ENCODE measurements around the gene SCNN1G. TPM values are rescaled to one million over a fixed set of nuclear protein-coding genes. Genes with fewer than 3 reads are reported as not detected.

Gene SCNN1G
- total RNA-seq, 1 donor from 2014 or later: not detected

DNA sequence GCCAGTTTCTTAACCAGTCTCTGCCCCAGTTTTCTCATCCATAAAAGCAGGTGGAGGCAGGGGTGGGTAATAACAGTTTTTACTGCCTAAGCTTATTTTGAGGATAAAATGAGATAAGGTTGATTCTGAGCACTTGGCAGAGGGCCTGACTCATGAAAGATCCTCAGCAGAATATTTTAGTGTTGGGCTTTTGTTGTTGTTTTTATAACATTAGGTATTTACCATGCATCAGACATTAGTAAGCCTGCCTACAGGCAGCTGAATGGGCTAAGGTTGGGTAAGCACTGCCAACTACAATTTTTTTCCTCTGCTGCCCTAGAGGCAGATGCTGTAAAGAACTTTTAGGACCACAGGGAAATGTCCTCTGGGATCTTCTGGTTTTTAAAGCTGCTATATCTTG lies 43.1 kb downstream of the SCNN1G start:
- Mint-ChIP-seq H3K4me3 (no peak overlapping the region), H3K36me3 (ENCODE audit: low read depth) (no peaks in the 10 kb centered on the region), H3K27ac (ENCODE audit: unreplicated experiment) (no peak overlapping the region), H3K4me1 (no peaks in the 10 kb centered on the region), H3K27me3 (ENCODE audit: low read depth) (peaks cover 25% of the 10 kb centered on the region), H3K9me3 (peaks cover 6% of the 10 kb centered on the region)
- no peak for DNase-seq (ENCODE audit: low read depth, low spot score)
- TF ChIP-seq, protein P1, sequence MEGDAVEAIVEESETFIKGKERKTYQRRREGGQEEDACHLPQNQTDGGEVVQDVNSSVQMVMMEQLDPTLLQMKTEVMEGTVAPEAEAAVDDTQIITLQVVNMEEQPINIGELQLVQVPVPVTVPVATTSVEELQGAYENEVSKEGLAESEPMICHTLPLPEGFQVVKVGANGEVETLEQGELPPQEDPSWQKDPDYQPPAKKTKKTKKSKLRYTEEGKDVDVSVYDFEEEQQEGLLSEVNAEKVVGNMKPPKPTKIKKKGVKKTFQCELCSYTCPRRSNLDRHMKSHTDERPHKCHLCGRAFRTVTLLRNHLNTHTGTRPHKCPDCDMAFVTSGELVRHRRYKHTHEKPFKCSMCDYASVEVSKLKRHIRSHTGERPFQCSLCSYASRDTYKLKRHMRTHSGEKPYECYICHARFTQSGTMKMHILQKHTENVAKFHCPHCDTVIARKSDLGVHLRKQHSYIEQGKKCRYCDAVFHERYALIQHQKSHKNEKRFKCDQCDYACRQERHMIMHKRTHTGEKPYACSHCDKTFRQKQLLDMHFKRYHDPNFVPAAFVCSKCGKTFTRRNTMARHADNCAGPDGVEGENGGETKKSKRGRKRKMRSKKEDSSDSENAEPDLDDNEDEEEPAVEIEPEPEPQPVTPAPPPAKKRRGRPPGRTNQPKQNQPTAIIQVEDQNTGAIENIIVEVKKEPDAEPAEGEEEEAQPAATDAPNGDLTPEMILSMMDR (conservative IDR thresholded peaks at IDR 0.05): no peak

DNA sequence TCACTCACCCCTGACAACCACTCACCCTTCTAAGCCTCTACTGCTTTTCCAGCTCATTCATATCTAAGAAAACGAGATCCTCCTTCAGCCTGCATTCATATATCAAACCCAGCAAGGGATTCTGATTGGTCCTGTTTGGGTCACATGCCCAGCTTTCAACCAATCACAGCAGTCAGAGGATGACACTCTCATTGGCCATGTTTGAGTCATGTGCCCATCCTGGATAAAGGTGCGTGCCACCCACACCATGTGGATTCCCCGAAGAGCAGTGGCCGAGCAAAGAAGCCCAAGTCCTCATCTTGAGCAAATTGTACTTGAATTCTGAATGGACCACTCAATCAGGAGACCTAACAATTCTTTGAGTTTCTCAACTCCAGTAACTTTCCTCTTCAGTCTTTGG lies 45.0 kb downstream of the SCNN1G start:
- no peaks in the 10 kb centered on the region for H3K4me1 Mint-ChIP-seq
- peaks cover 6% of the 10 kb centered on the region for H3K9me3 Mint-ChIP-seq

DNA sequence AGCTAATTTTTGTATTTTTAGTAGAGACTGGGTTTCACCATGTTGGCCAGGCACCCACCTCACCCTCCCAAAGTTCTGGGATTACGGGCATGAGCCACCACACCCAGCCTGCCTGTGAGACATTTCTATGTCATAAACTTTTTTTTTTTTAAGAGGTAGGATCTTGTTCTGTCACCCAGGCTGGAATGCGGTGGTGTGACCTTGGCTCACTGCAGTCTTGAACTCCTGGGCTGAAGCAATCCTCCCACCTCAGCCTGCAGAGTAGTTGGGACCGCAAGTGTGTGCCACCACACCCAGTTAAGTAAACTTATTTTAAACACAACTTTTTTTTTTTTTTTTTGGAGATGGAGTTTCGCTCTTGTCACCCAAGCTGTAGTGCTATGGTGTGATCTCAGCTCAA lies 47.2 kb downstream of the SCNN1G start:
- H3K27ac Mint-ChIP-seq (ENCODE audit: unreplicated experiment): no peak overlapping the region
- DNase-seq (ENCODE audit: low read depth, low spot score): no peak
- TF ChIP-seq, protein P1 (conservative IDR thresholded peaks at IDR 0.05): no peak
- H3K4me3 Mint-ChIP-seq: no peak overlapping the region
- H3K4me1 Mint-ChIP-seq: no peaks in the 10 kb centered on the region
- peaks cover 6% of the 10 kb centered on the region for H3K9me3 Mint-ChIP-seq
- H3K27me3 Mint-ChIP-seq (ENCODE audit: low read depth): peaks cover 8% of the 10 kb centered on the region
- no peaks in the 10 kb centered on the region for H3K36me3 Mint-ChIP-seq (ENCODE audit: low read depth)

More for the DNA sequence above, 45.0 kb downstream of the SCNN1G start:
- peaks cover 14% of the 10 kb centered on the region for H3K27me3 Mint-ChIP-seq (ENCODE audit: low read depth)
- no peaks in the 10 kb centered on the region for H3K36me3 Mint-ChIP-seq (ENCODE audit: low read depth)
- no peak overlapping the region for H3K27ac Mint-ChIP-seq (ENCODE audit: unreplicated experiment)
- DNase-seq (ENCODE audit: low read depth, low spot score): no peak
- TF ChIP-seq, protein P1 (conservative IDR thresholded peaks at IDR 0.05): no peak
- no peak overlapping the region for H3K4me3 Mint-ChIP-seq

DNA sequence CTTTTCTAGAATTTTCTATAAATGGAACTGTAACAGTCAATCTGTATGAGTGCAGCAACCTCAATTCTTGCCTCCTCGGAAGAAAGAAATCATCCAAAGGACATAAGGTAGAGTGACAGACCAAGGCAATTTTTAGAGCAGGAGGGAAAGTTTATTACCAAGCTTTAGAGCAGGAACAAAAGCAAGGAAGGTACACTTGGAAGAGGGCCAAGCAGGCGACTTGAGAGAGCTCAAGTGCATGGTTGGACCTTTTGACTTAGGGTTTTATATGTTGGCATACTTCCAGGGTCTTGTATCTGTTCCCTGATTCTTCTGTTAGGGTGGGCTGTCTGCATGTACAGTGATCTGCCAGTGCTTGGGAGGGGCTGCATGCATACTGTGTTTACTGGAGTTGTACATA lies 50.3 kb downstream of the SCNN1G start:
- TF ChIP-seq, protein P1 (conservative IDR thresholded peaks at IDR 0.05): no peak
- H3K27ac Mint-ChIP-seq (ENCODE audit: unreplicated experiment): peak overlapping the region; percentile 78
- no peak overlapping the region for H3K4me3 Mint-ChIP-seq
- no peak for DNase-seq (ENCODE audit: low read depth, low spot score)
- H3K36me3 Mint-ChIP-seq (ENCODE audit: low read depth): no peaks in the 10 kb centered on the region
- H3K27me3 Mint-ChIP-seq (ENCODE audit: low read depth): peaks cover 5% of the 10 kb centered on the region
- H3K4me1 Mint-ChIP-seq: no peaks in the 10 kb centered on the region
- no peaks in the 10 kb centered on the region for H3K9me3 Mint-ChIP-seq

DNA sequence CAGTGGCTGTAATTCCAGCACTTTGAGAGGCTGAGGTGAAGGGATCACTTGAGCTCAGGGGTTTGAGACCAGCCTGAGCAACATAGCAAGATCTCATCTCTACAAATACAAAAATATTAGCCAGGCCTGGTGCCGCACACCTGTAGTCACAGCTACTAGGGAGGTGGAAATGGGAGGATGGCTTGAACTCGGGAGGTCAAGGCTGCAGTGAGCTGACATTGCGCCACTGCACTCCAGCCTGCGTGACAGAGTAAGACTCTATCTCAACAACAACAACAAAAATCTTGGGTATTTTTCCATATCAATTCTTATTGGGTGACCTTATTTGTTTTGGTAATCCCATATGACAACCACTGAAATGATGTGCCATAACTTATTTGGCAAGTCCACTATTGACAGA lies 52.6 kb downstream of the SCNN1G start:
- H3K27me3 Mint-ChIP-seq (ENCODE audit: low read depth): peaks cover 3% of the 10 kb centered on the region
- DNase-seq (ENCODE audit: low read depth, low spot score): no peak
- no peak overlapping the region for H3K4me3 Mint-ChIP-seq
- no peaks in the 10 kb centered on the region for H3K4me1 Mint-ChIP-seq
- H3K36me3 Mint-ChIP-seq (ENCODE audit: low read depth): no peaks in the 10 kb centered on the region
- TF ChIP-seq, protein P1 (conservative IDR thresholded peaks at IDR 0.05): no peak
- no peaks in the 10 kb centered on the region for H3K9me3 Mint-ChIP-seq
- H3K27ac Mint-ChIP-seq (ENCODE audit: unreplicated experiment): no peak overlapping the region

DNA sequence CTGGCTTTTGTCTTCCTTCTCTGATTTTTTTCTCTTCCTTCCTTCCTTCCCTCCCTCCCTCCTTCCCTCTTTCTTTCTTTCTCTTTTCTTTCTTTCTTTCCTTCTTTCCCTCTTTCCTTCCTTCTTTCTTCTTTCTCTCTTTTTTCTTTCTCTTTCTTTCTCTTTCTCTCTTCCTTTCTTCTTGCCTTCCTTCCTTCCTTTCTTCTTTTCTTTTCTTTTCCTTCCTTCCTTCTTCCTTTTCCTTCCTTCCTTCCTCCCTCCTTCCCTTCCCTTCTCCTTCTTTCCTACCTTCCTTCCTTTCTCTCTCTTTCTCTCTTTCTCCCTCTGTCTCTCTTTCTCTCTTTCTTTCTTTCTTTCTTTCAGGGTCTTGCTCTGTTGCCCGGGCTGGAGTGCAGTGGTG lies 54.4 kb downstream of the SCNN1G start:
- no peaks in the 10 kb centered on the region for H3K36me3 Mint-ChIP-seq (ENCODE audit: low read depth)
- DNase-seq (ENCODE audit: low read depth, low spot score): no peak
- no peaks in the 10 kb centered on the region for H3K4me1 Mint-ChIP-seq
- H3K27ac Mint-ChIP-seq (ENCODE audit: unreplicated experiment): no peak overlapping the region
- H3K9me3 Mint-ChIP-seq: no peaks in the 10 kb centered on the region
- peaks cover 3% of the 10 kb centered on the region for H3K27me3 Mint-ChIP-seq (ENCODE audit: low read depth)
- no peak overlapping the region for H3K4me3 Mint-ChIP-seq
- TF ChIP-seq, protein P1 (conservative IDR thresholded peaks at IDR 0.05): no peak

Measured in neural crest cell (in vitro differentiated cells).